T47D (cell line): Measurements from ENCODE around the gene PRR15L.
"Not testable (repeated sequence)": the region's sequence is repeated elsewhere in the genome, so short reads cannot be mapped to it uniquely, and the experiment has no call there.

Source experiments
- DNase-seq, 2 experiments: peaks; one replicate each; pipeline versions ENCODE4 v3.0.0 to v3.0.0-alpha.2; 2011 to 2012; ENCODE audit warnings: low read depth in 1 of 2, low spot score in 1 of 2
- JUND ChIP-seq: IDR thresholded peaks from 2 replicates; pipeline ENCODE4 v1.6.1; 2012; ENCODE audit warnings: low read depth
- in situ Hi-C: cut with HindIII; loops from 2 replicates; pipeline ENCODE4 v1.10.0; 2016; ENCODE audit warnings: low sequenced_read_pairs, low pct_unique_long_range_greater_than_20kb

The PRR15L gene

GRCh38 chr17:47957591-47958490 is at the start of gene PRR15L:
Gene PRR15L (minus strand): TSS chr17:47957883. CDS start chr17:47953234, 4,649 bp downstream.
- no peak for TF ChIP-seq JUND
- DNase-seq: peak; percentile 74 to 97
- in situ Hi-C loops: no loop called here

- in situ Hi-C loops: no loop called here
- TF ChIP-seq JUND: no peak
- no peak for DNase-seq
Measured at GRCh38 chr17:48006936-48007709, 49.4 kb upstream of the PRR15L start.

- in situ Hi-C loops: no loop called here
- TF ChIP-seq JUND: no peak
- no peak for DNase-seq
Measured at GRCh38 chr17:48004983-48005382, 47.3 kb upstream of the PRR15L start.

GRCh38 chr17:48003417-48004151 is 45.9 kb upstream of the PRR15L start:
- in situ Hi-C loops: no loop called here
- no peak for TF ChIP-seq JUND
- no peak for DNase-seq

- TF ChIP-seq JUND: no peak
- in situ Hi-C loops: no loop called here
- DNase-seq: no peak
Measured at GRCh38 chr17:48002916-48003416, 45.3 kb upstream of the PRR15L start.

- no peak for TF ChIP-seq JUND
- DNase-seq: no peak
- in situ Hi-C loops: no loop called here
Measured at GRCh38 chr17:48002266-48002915, 44.7 kb upstream of the PRR15L start.

GRCh38 chr17:48001657-48002056 is 44.0 kb upstream of the PRR15L start:
- in situ Hi-C loops, DNase-seq: not testable (repeated sequence)

- DNase-seq: no peak
- in situ Hi-C loops: no loop called here
- TF ChIP-seq JUND: no peak
Measured at GRCh38 chr17:48001197-48001596, 43.5 kb upstream of the PRR15L start.

GRCh38 chr17:47999582-47999981 is 41.9 kb upstream of the PRR15L start:
- TF ChIP-seq JUND: no peak
- no peak for DNase-seq
- in situ Hi-C loops: no loop called here

- in situ Hi-C loops: no loop called here
- no peak for TF ChIP-seq JUND
- no peak for DNase-seq
Measured at GRCh38 chr17:47998044-47998443, 40.4 kb upstream of the PRR15L start.

- no peak for TF ChIP-seq JUND
- in situ Hi-C loops: no loop called here
- no peak for DNase-seq
Measured at GRCh38 chr17:47997586-47997985, 39.9 kb upstream of the PRR15L start.

GRCh38 chr17:47996201-47996600 is 38.5 kb upstream of the PRR15L start:
- DNase-seq: no peak
- in situ Hi-C loops: no loop called here
- no peak for TF ChIP-seq JUND
